GM10266 (cell line): Measurements from ENCODE around the gene PLIN4.
"Not testable (repeated sequence)": the region's sequence is repeated elsewhere in the genome, so short reads cannot be mapped to it uniquely, and the experiment has no call there.

Source experiments
- DNase-seq: peaks from one replicate; pipeline ENCODE4 v3.0.0; 2012; ENCODE audit errors: extremely low spot score
- TF ChIP-seq, protein P1 (sequence below): IDR thresholded peaks from 2 replicates; pipeline ENCODE4 v1.5.1; 2012; ENCODE audit warnings: mild to moderate bottlenecking, low read depth; ENCODE audit not compliant: control insufficient read depth, insufficient read depth; ENCODE audit errors: missing control alignments

PLIN4 gene

GRCh38 chr19:4529924-4530522 lies 11.7 kb upstream of the PLIN4 start:
- TF ChIP-seq, protein P1, sequence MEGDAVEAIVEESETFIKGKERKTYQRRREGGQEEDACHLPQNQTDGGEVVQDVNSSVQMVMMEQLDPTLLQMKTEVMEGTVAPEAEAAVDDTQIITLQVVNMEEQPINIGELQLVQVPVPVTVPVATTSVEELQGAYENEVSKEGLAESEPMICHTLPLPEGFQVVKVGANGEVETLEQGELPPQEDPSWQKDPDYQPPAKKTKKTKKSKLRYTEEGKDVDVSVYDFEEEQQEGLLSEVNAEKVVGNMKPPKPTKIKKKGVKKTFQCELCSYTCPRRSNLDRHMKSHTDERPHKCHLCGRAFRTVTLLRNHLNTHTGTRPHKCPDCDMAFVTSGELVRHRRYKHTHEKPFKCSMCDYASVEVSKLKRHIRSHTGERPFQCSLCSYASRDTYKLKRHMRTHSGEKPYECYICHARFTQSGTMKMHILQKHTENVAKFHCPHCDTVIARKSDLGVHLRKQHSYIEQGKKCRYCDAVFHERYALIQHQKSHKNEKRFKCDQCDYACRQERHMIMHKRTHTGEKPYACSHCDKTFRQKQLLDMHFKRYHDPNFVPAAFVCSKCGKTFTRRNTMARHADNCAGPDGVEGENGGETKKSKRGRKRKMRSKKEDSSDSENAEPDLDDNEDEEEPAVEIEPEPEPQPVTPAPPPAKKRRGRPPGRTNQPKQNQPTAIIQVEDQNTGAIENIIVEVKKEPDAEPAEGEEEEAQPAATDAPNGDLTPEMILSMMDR = no peak

DNA sequence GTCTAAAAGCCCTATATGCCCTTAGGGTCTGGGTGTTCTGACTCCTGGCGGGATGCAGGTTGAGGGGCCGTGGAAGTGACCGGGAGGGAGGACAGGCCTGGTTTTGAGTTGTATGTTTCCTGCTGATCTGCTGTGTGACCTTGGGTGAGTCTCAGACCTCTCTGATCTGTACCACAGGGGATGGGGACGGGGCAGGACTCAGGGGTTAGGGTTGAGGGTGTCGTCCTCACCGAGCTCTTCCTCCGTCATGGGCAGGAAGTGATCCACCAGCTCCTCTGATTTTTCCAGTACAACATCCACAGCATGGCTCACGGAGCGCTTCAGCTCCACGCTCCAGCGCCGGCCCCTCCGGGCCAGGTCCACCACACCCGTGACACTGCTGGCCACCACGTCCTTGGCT lies 10.6 kb upstream of the PLIN4 start:
- DNase-seq = no peak
- TF ChIP-seq, protein P1 = no peak

More at GRCh38 chr19:4529924-4530522, 11.7 kb upstream of the PLIN4 start:
- no peak for DNase-seq

GRCh38 chr19:4527377-4527776 lies 9.1 kb upstream of the PLIN4 start:
- DNase-seq = not testable (repeated sequence)

DNA sequence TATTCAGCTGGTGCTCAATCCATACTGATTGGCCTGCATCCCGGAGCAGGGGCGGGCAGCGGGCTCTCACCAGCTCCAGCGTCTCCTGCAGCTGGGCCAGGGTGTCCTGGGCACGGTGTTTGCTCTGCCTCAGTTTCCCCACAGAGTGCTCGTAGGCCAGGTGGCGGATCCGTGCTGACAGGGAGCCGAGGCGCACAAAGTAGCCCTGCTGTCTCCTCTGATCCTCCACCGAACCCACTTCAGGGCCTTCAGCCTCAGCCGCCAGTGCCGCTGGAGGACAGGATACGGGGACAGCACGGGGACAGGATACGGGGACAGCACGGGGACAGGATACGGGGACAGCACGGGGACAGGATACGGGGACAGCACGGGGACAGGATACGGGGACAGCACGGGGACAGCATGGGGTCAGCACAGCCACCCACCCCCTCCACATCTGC lies 7.3 kb upstream of the PLIN4 start:
- TF ChIP-seq, protein P1 = peak; percentile 17

GRCh38 chr19:4524808-4525562 lies 6.7 kb upstream of the PLIN4 start:
- TF ChIP-seq, protein P1 = peak; percentile 84
- peak; percentile 85 for DNase-seq

More for the DNA sequence above, 7.3 kb upstream of the PLIN4 start:
- no peak for DNase-seq

DNA sequence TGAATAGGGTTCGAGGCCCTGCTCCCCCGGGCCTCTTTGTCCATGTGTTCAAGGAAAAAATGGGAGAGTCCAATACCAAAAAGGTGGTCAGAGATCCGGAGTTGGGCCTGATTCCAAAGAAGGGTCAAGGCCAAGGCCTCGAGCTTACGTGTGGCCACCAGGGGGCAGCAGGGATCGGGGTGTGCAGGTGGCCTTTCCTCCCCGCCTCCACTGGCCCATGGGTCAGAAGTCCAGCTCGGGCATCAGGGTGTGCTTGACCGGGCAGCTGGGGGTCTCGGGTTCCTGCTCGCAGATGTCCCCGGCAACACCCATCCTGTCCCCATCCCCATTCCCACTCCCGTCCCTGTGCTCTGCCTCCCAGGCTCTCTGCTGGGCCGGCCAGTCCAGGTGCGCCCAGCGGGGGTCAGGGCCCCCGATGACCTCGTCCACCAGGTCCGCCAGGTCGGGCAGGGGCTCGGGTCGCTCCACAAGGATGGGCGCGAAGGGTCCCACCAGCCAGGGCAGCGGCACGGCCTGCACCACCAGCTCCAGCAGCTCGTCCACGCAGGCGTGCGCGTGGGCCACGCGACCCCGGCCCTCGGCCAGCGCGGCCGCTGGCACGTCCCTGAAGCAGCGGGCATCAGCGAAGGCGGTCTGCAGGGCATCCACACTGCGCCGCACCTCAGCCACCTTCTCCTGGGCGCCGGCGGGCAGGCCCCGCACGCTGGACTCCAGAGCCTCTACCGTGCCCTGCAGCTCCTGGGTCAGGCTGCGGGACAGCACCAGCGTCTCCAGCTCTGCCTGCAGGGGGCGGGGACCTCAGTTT lies 5.2 kb upstream of the PLIN4 start:
- DNase-seq = peak; percentile 82
- TF ChIP-seq, protein P1 = peak; percentile 78

- TF ChIP-seq, protein P1 = no peak
- DNase-seq = no peak
Observed at GRCh38 chr19:4522291-4523002, 4.2 kb upstream of the PLIN4 start.
